ENCODE results near the gene RNF157.

RNF157 gene

DNA sequence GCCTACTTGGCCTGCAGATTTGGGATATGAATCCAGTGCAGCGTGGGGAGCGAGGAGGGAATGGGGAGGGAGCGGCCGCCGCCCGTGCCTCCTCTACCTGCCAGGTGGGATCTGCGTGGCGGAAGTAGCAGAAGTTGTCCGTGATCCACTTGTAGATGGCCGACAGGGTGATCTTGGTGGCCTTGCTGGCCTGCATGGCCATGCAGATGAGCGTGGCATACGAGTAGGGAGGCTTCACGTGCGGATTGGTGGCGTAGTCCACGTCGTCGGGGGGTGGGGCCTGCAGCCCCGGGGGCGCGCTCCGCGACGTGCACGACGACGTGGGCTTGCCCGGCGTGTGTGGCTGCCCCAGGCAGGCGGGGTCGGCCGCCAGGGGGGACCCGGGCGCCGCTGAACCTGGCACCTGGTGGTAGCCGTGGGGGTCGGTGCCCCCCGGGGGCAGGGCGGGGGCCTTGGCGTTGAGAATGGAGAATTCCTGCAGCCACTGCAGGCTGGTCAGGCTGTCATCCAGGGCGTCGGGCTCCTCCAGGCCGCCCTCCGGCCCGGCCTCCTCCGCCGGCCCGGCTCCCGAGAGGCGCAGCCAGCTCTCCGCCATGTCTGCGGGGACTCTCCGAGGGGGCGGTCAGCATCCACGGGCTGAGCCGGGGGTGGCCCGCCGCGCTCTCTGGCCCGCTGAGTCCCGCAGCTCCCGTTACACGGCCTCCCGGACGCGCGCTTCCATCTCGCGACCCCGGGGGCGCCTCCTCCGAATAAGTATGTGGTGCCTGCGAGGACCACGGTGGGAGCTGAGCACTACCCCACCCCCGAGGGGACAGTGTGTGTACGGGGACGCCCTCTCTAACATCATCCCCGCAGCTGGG lies 100.3 kb downstream of the RNF157 start:
- no peaks in the 10 kb centered on the region for H3K27me3 Mint-ChIP-seq
- peak overlapping the region; percentile 13 for H3K27ac Mint-ChIP-seq
- H3K36me3 Mint-ChIP-seq, result no peaks in the 10 kb centered on the region
- no peaks in the 10 kb centered on the region for H3K9me3 Mint-ChIP-seq
- peak overlapping the region; percentile 76 for H3K4me3 Mint-ChIP-seq
- peaks cover 47% of the 10 kb centered on the region for H3K4me1 Mint-ChIP-seq

DNA sequence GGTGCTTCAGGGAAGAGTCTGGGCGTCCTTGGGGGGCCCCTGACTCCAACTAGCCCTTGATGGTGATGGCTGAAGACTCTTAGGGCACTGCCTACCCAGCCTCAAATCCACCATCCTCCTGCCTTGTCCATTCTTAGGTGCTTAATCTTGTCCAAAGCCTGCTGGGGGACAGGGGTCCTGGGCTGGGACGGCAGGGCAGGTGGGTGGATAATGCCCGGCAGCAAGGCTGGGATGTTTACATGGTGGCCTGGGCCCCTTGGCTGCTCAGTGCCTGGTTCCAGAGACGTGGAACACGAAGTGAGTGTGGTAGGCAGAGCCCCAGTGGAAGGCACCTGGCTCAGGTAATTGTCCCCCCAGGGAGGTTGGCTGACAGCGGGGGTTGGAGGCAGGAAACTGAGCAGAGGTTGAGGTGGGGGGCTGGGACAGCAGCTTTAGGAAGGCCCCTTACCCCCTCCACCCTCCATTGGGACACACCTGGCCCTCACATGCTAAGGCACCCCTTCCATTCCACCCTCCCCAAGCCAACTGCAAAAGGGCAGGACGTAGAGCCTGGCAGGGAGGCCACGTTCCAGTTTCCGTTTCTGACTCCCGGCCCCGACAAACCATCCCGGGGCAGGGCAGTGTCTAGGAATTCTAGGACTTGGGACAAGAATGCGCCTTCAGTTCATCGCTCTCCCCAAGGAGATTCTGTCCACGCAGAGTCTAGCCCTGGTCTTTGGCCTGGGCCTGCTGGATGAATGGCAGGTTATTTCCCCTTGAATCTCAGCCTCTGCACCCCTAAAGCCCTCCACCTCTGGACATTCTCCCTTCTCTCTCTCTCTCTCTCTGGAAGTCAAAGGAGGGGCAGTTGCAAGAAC lies 101.2 kb downstream of the RNF157 start:
- H3K27me3 Mint-ChIP-seq, result no peaks in the 10 kb centered on the region
- peak overlapping the region; percentile 13 for H3K27ac Mint-ChIP-seq
- peaks cover 44% of the 10 kb centered on the region for H3K4me1 Mint-ChIP-seq
- H3K9me3 Mint-ChIP-seq, result no peaks in the 10 kb centered on the region
- no peaks in the 10 kb centered on the region for H3K36me3 Mint-ChIP-seq
- H3K4me3 Mint-ChIP-seq, result peak overlapping the region; percentile 67

DNA sequence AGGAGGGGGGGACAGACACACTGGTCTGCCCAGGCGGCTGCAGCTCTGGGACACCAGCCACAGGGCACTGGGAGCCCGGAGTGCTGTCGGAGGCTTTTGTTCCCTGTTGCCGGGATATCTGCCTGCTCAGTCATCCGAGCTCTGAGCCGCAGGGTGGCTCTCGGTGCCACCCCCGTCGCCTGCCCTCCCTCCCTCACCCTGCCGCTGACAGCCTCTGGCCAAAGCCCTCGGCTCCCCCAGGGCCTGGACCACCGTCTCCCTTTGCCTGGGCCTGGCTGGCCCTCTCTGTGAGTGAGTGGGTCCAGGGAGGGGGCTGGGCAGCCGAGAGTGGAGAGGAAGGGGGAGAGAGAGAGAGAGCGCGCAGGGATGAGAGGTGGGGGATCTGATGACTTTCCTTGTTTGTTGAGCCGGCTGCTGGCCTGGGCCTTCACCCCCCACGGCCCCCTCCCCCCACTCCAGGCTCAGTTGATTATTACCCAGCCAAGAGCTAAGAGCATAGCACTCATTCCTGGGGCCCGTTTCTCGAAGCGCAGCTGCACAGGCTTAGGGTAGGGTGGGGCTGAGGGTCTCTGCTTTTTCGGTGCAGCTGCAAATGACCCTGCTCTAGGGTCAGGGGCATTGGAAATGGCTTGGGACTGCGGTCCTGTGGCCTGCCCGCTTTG lies 101.9 kb downstream of the RNF157 start:
- no peaks in the 10 kb centered on the region for H3K9me3 Mint-ChIP-seq
- H3K27me3 Mint-ChIP-seq, result no peaks in the 10 kb centered on the region
- H3K4me1 Mint-ChIP-seq, result peaks cover 44% of the 10 kb centered on the region
- H3K36me3 Mint-ChIP-seq, result no peaks in the 10 kb centered on the region
- no peak overlapping the region for H3K4me3 Mint-ChIP-seq
- H3K27ac Mint-ChIP-seq, result no peak overlapping the region

DNA sequence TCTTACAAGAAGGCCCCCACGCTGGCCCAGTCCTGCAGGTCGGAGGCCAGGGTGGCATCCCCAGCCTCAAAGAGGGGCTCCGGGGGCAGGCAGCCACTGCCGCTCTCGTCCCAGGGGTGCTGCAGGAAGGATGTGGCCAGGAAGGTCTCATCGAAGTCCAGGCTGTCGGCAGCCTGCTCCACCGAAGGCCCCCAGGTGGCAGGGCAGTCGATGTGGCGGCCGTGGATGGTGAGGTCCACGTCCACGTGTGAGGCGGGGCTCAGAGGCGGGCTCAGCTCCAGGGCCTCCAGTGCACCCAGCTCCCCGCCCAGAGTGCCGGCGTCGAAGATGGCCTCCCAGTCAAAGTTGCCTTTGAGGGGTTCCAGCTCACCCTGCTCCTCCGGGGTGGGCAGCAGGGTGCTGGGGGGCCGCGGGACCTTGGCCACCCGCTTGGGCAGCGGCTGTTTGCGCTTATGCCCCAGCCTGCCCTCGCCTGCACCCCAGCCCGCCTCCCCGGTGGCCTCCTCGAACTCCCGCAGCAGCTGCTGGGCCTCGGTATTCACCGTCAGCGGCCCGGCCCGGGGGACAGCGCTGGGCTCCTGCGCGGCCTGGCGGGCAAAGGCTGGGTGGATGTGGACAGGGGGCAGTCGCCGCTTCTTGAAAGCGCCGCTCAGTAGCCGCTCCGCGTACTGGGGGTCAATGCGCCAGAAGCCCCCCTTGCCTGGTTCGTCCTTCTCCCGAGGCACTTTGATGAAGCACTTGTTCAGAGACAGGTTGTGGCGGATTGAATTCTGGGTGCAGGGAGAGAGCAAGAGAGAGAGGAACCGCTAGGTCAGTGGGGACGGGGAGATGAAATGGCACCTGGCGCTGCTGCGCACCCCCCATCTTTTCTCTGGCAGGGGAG lies 102.7 kb downstream of the RNF157 start:
- Mint-ChIP-seq H3K9me3 (no peaks in the 10 kb centered on the region), H3K36me3 (no peaks in the 10 kb centered on the region), H3K27me3 (no peaks in the 10 kb centered on the region), H3K4me3 (no peak overlapping the region), H3K4me1 (peaks cover 39% of the 10 kb centered on the region), H3K27ac (no peak overlapping the region)

DNA sequence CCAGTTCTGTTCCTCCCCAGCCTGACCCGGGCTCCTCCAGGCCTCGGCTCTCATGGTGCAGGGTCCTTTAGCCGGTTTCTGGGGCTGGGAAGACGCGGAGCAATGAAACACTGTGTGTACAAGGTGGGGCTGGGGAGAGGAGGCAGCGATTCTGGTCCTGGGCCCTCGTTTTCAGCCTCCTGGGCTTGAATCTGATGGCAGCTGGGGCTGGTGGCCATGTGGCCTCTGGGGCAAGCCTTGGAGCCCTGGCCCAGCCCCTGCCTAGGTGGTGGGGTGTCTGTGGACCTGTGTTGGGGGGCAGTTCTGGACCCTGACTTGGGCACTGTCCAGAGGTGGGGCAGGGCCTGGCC lies 103.3 kb downstream of the RNF157 start:
- Mint-ChIP-seq H3K36me3 (no peaks in the 10 kb centered on the region), H3K27me3 (no peaks in the 10 kb centered on the region), H3K4me1 (peaks cover 32% of the 10 kb centered on the region), H3K4me3 (no peak overlapping the region), H3K27ac (no peak overlapping the region), H3K9me3 (no peaks in the 10 kb centered on the region)

DNA sequence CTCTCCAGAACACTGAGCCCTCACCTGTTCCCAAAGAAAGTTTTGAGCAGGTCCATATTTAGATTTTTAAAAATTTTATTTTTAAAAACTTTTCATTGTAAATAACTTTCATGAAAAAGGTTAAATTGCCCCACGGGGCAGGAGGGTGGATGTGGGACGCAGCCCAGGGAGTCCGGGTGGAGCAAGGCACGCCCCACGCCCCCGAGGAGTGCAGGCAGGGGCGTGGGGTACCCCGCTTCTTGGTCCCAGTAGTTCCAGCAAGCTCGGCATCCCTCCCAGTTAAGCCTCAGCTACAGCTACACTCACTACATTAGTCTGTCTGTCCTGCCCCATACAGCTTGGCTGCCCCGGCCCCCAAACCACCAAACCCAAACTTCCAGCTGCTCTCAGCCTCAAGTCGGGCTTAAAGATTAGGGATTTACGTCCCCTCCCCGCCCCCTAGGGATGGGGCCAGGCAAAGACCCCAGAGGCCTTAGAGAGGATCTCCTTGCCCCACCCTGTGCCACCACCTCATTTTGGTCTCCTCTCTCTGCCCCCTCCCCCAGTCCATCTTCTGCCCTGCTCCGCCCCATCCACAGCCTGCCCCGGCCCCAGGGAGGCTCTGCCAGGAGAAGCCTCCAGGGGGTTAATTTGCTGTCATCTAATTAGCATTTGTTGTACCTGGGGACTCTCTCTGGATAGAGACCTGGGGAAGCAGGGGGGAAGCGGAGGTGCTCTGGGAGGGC lies 103.9 kb downstream of the RNF157 start:
- H3K9me3 Mint-ChIP-seq, result no peaks in the 10 kb centered on the region
- no peaks in the 10 kb centered on the region for H3K36me3 Mint-ChIP-seq
- peaks cover 30% of the 10 kb centered on the region for H3K4me1 Mint-ChIP-seq
- H3K4me3 Mint-ChIP-seq, result no peak overlapping the region
- H3K27ac Mint-ChIP-seq, result peak overlapping the region; percentile 30
- H3K27me3 Mint-ChIP-seq, result no peaks in the 10 kb centered on the region

DNA sequence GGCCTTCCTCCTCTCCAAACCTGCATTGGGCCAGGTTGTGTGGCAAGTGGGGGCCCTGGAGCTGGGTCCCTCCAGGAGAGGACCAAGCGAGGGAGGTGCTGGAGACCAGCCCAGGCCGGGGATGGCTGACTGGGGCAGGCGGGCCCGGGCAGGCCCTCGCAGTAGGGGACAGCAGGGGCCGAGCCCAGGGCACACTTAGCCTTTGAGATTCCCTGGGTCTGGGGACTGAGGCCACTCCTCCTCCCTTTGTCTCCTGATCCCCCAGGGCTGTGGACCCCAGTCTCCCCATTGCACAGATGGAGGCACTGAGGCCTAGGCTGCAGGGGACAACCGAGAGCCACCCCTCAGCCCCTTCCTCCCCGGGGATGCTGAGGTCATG lies 104.5 kb downstream of the RNF157 start:
- H3K27me3 Mint-ChIP-seq, result no peaks in the 10 kb centered on the region
- peaks cover 32% of the 10 kb centered on the region for H3K4me1 Mint-ChIP-seq
- H3K36me3 Mint-ChIP-seq, result no peaks in the 10 kb centered on the region
- no peak overlapping the region for H3K27ac Mint-ChIP-seq
- H3K4me3 Mint-ChIP-seq, result no peak overlapping the region
- H3K9me3 Mint-ChIP-seq, result no peaks in the 10 kb centered on the region

DNA sequence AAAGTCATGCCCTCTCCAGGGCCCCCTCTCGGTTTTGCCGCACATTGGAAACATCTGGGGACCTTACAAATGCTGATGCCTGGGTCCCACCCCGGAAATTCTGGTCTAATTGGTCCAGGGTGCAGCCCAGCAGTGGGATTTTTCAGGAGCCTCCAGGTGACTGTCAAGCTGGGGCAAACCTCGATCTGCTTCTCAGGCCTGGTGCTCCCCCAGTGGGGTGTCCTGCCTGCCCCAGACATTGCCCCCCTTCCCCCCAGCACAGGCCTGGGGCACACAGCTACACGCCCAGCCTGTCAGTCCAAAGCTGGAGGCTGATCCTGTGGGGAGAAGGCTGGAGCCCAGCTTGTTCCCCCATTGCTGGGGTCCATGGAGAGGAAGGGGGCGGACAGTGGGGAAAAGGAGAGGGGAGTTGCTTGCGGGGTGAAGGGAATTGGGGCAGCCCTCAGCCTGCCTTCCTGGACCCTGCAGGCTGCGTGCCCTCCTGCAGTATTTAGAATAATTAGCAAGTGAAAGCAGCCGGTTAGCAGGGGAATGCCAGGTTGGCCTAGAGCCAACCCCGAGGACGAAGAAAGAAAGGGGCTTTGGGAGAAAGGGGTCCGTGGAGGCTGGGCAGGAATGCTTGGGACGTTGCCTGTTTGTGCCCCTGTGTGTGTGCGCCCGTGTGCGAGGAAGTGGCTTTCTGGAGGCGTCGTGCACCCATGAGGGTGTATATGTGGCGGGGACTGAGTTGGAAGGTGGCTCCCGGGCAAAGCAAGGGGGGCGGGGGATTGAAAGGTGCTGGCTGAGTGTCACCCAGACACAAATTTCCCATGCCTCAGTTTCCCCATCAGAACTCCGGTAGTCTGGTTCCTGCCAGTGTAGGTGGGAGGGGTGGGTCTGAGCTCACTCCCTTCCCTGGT lies 105.1 kb downstream of the RNF157 start:
- Mint-ChIP-seq H3K27ac (peak overlapping the region; percentile 76), H3K4me3 (peak overlapping the region; percentile 76), H3K36me3 (no peaks in the 10 kb centered on the region)

DNA sequence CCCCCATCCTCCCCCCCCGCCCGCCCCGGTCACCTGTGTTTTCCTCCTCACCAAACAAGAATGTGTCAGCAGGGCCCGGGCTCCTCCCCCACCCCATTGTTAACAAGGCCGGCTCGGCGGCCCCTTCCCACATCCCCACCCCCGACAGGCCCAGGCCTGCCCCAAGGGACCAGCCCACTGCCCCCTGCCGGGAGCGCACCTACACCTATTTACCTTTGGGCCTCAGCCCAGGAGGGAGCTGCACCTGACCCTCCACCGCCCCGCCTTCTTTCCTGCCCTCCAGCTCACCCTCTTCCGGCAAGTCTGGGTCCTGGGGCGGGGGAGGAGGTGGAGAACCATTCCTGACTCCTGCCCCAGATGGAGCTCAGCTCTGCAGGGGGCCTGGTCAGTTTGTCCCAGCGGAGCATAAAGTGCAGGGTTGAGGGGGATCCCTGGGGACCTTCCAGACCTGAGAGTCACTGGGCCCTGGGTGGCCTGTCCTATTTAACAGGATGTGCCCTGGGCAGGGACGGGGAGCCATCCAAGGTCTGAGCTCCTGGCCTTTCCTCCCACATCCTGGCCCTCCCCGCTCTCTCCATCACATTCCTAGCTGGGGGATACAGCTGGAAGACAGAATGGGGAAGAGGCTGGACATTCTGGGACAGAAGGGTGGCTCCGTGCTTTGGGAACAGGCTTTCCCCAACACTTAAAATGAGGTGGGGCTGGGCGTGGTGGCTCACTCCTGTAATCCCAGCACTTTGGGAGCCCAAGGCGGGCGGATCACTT lies 107.5 kb downstream of the RNF157 start:
- Mint-ChIP-seq H3K36me3 (no peaks in the 10 kb centered on the region), H3K27ac (no peak overlapping the region), H3K27me3 (no peaks in the 10 kb centered on the region), H3K9me3 (no peaks in the 10 kb centered on the region), H3K4me1 (peaks cover 24% of the 10 kb centered on the region), H3K4me3 (no peak overlapping the region)

More for the DNA sequence above, 105.1 kb downstream of the RNF157 start:
- H3K9me3 Mint-ChIP-seq, result no peaks in the 10 kb centered on the region
- H3K4me1 Mint-ChIP-seq, result peaks cover 27% of the 10 kb centered on the region
- H3K27me3 Mint-ChIP-seq, result no peaks in the 10 kb centered on the region

DNA sequence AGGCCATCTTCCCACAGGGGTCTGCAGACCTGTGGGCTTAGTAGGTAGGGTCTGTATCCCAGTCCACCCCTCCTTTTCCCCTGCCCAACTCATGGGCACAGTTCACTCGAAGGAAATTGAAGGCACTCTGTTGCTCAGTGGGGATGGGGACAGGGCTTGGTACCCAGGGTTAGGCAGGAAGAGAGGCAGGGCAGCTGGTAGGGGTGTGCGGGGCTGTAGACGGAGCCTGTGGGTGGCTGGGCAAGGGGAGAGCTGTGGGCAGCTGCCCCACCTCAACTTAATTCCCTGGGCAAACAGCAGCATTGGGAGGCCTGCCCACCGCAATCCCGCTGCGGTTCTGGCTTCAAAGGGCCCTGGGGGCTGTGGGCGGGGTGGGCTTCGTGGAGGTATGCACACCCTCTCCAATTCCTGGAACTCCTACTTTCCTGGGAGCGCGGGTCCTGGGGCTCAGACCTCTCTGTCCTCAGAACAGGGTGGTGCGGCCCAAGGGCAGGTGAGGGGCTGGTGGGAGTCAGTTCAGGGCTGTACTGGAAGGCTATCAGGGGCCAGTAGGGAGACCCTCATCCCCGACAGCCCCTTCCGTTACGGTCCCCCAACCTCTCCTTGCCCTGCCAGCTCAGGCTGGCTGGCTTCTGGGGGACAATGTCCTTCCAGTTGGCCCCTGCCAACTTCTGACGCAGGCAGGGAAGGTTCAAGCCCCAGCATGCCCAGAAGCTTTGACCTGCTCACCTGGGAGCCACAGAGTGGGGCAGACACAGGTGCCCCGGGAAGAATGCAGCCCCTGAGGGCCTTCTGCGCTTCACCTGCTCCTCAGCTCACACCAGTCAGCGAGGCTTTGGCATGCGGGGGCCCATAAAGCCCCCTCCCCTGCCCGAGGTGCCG lies 108.4 kb downstream of the RNF157 start:
- Mint-ChIP-seq H3K4me1 (peaks cover 30% of the 10 kb centered on the region), H3K27me3 (no peaks in the 10 kb centered on the region), H3K4me3 (no peak overlapping the region), H3K36me3 (no peaks in the 10 kb centered on the region), H3K27ac (no peak overlapping the region), H3K9me3 (no peaks in the 10 kb centered on the region)

DNA sequence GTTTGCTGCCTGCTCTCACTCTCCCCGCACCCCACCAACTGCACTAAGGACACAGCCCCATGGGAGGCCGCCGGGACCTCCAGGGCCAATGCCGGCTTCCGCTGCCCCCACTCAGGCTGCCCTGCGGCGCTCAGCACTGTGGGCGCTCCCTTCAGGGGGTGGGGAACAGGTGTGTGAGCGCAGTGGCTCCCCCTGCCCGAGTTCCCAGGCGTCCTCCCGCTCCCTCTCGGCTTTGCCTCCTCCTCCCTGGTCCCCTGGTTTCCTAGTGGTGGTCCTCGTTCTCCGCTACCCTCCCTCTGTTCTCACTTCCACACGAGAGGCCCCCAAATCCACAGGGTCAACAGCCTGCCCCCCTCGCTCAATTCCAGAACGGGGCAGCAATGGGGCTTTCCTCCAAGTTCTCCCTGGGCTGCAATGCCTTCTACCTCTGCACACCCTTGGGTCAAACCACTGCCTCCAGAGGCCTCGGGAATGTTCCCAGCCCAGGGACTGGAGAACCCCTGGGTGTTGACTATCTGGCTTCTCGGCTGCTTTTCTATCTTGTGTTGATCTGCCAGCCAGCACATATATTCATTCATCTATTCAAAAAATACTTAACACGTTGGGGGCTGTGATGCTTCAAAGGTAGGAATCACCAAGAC lies 109.1 kb downstream of the RNF157 start:
- Mint-ChIP-seq H3K4me3 (no peak overlapping the region), H3K9me3 (no peaks in the 10 kb centered on the region), H3K27ac (no peak overlapping the region), H3K4me1 (peaks cover 37% of the 10 kb centered on the region), H3K27me3 (no peaks in the 10 kb centered on the region), H3K36me3 (no peaks in the 10 kb centered on the region)

DNA sequence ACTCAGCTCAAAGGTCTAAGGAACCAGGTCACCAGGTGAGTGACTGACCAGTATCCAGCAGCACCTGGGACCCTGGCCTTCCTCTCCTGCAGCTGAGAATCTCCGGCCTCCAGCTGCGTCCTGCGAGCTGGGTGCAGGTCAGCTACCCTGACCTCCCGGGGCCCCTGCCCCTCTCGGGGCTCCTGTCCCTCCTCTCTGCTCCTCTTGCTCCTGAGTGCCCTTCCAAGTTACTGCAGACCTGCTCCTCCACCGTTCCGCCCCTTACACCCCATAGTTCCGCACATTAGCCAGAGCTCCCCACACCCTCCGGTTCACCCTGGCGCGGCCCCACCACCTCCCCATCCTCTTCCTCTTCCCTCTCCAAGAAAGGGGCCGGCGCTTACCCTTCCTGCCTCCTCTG lies 109.8 kb downstream of the RNF157 start:
- no peaks in the 10 kb centered on the region for H3K27me3 Mint-ChIP-seq
- H3K4me3 Mint-ChIP-seq, result no peak overlapping the region
- H3K27ac Mint-ChIP-seq, result no peak overlapping the region
- no peaks in the 10 kb centered on the region for H3K36me3 Mint-ChIP-seq
- peaks cover 40% of the 10 kb centered on the region for H3K4me1 Mint-ChIP-seq
- H3K9me3 Mint-ChIP-seq, result no peaks in the 10 kb centered on the region
